ENCODE results near the gene ARHGAP26.

DNA sequence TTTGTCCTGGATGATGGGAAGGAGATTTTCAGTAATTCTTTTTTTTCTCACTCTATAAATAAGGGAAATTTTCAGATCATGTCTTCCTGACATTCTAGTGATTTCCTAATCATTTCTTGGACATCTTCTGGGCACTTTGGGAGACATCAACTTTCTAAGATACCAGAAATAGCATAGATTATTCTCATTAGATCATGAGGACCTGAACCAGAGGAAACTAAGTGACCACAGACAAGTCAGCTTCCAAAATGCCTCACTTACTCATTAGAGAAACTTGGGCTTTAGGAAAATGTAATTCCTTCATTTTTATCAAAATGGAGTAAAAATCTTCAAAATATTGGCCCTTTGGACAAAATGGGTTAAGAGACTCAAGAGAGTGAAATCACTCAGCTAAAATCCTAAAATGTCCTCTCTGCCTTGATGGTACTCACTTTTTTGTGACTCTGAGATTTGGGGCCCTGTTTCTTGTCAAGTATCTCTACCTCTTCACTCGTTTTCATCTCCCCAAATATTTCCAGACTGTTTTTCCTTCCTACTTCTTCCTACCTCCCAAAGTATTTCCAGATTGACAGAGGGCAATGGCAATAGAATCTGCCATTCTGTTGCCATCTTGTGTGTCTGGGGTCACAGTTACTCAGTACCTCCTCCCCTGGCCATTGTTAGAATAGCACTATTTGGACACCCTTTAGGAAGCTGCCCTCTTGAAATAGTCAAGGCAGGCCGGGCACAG lies 438.8 kb downstream of the ARHGAP26 start:
- TF ChIP-seq, protein P1, sequence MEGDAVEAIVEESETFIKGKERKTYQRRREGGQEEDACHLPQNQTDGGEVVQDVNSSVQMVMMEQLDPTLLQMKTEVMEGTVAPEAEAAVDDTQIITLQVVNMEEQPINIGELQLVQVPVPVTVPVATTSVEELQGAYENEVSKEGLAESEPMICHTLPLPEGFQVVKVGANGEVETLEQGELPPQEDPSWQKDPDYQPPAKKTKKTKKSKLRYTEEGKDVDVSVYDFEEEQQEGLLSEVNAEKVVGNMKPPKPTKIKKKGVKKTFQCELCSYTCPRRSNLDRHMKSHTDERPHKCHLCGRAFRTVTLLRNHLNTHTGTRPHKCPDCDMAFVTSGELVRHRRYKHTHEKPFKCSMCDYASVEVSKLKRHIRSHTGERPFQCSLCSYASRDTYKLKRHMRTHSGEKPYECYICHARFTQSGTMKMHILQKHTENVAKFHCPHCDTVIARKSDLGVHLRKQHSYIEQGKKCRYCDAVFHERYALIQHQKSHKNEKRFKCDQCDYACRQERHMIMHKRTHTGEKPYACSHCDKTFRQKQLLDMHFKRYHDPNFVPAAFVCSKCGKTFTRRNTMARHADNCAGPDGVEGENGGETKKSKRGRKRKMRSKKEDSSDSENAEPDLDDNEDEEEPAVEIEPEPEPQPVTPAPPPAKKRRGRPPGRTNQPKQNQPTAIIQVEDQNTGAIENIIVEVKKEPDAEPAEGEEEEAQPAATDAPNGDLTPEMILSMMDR (IDR thresholded peaks at IDR 0.05): no peak
- no peak for TF ChIP-seq POLR2A (IDR thresholded peaks at IDR 0.05)

All from lower leg skin (tissue), 3 donors.